ENCODE data around the gene CALML6.
A peak's percentile ranks its signal among the peaks of the same experiment; 100 is the strongest.

CALML6 gene

DNA sequence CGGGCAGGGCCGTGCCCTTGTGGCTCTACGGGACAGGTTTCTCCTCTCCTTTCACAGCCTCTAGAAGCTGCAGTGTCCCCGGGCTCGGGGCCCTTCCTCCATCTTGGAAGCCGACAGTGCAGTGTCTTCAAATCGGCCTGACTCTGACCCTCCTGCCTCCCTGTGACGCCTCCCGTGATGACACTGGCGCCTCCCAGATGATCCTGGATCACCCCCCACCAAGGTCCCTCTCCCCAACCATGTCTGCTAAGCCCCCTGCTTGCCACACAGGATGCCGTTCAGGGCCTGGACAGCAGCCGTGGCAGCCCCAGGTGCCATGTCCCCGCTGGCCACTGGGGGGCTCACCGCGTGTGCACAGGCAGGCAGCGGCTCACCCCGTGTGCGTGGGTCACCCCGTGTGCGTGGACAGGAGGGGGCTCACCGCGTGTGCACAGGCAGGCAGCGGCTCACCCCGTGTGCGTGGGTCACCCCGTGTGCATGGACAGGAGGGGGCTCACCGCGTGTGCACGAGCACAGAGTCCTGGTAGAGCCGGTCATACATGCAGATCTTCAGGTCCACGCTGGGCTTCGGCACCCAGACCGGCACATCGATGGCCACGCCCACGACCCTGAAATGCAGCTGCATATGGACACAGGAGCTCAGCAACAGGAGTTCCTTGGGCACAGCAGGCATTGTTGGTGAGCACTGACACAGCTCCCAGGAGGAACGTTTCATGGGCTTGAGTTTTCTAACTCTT, 28.9 kb downstream of the CALML6 start:
- TF ChIP-seq, protein P1, sequence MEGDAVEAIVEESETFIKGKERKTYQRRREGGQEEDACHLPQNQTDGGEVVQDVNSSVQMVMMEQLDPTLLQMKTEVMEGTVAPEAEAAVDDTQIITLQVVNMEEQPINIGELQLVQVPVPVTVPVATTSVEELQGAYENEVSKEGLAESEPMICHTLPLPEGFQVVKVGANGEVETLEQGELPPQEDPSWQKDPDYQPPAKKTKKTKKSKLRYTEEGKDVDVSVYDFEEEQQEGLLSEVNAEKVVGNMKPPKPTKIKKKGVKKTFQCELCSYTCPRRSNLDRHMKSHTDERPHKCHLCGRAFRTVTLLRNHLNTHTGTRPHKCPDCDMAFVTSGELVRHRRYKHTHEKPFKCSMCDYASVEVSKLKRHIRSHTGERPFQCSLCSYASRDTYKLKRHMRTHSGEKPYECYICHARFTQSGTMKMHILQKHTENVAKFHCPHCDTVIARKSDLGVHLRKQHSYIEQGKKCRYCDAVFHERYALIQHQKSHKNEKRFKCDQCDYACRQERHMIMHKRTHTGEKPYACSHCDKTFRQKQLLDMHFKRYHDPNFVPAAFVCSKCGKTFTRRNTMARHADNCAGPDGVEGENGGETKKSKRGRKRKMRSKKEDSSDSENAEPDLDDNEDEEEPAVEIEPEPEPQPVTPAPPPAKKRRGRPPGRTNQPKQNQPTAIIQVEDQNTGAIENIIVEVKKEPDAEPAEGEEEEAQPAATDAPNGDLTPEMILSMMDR (IDR thresholded peaks at IDR 0.05; ENCODE audit: low read depth, low read length), result peak; percentile 92
- H3K4me3 ChIP-seq (ENCODE audit: low read depth, low read length), result no peak overlapping the region

DNA sequence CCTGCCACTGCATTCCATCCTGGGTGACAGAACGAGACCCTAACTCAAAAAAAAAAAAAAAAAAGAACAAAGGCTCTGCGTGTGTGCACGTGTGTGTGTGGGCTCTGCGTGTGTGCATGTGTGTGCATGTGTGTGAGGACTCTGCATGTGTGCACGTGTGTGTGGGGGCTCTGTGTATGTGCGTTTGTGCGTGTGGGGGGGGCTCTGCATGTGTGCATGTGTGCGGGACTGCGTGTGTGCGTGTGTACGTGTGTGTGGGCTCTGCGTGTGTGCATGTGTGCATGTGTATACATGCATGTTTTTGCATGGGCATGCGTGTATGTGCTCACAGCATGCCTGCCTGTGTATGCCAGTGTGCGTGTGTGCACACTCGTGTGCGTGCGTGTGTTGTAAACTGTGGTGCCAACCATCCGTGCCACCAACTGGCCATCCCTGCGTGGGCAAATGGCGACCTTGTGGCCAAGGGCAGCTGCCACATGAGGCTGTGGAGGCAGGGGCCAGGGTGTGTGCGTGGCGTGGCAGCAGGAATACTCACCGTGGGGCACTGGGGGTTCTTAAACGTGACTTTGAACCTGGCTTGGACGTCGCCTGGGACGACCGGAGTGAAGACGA, 30.8 kb downstream of the CALML6 start:
- TF ChIP-seq, protein P1 (IDR thresholded peaks at IDR 0.05; ENCODE audit: low read depth, low read length), result no peak
- H3K4me3 ChIP-seq (ENCODE audit: low read depth, low read length), result no peak overlapping the region

DNA sequence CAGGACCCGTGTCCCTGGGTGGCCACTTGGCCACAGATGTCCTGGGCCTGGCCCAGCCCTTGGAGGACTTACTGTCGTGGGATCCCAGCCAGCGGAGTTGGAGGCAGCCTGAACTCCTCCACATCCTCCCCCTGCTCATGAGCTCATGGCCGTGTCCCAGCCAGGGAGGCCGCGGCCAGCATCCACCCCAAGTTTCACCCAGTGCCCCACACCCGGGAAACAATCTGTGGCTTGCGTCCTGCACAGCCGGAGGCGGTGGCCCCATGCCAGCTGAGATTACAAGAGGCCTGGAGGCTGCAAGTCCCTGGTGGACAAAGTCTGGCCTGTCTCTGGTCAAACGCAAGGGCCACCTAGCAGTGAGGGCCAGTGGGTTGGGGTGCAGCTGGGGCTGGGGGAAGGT, 31.5 kb downstream of the CALML6 start:
- no peak overlapping the region for H3K4me3 ChIP-seq (ENCODE audit: low read depth, low read length)

DNA sequence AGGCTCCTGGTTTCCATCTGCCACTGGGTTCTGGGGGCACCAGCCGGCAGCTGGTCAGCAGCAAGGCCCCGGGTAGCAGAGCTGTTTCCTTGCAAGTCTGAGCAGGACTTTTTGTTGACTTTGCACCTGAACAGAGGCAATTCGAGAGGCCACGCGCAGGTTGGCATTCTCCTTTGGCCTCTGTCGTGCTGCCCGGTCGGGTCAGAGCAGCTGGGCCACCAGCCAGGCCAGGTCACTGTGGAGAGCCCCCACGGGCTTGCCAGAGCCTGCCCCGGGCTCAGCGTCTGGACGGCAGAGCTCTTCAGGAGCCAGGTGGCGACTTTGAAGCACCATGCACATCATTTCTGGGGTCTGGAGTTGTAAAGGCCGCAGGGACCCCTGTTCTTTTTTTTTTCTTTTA, 32.4 kb downstream of the CALML6 start:
- TF ChIP-seq, protein P1 (IDR thresholded peaks at IDR 0.05; ENCODE audit: low read depth, low read length), result no peak
- no peak overlapping the region for H3K4me3 ChIP-seq (ENCODE audit: low read depth, low read length)

More for the DNA sequence above, 31.5 kb downstream of the CALML6 start:
- TF ChIP-seq, protein P1 (IDR thresholded peaks at IDR 0.05; ENCODE audit: low read depth, low read length), result no peak

DNA sequence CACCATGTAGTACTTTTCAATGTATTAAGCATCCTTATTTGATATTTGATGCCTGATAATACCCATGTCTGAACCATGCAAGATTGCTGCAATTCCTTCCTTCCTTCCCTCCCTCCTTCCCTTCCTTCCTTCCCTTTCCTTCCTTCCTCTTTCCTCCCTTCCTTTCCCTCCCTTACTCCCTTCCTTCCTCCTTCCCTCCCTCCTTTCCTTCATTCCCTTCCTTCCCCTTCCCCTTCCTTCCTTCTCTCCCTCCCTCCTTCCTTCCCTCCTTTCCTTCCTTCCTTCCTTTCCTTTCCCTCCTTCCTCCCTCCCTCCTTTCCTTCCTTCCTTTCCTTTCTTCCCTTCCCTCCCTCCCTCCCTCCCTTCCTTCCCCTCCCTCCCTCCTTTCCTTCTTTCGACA, 33.7 kb downstream of the CALML6 start:
- H3K4me3 ChIP-seq (ENCODE audit: low read depth, low read length), result no peak overlapping the region
- TF ChIP-seq, protein P1 (IDR thresholded peaks at IDR 0.05; ENCODE audit: low read depth, low read length), result no peak

GRCh38 chr1:1950940-1951339, 35.9 kb downstream of the CALML6 start:
- TF ChIP-seq, protein P1 (IDR thresholded peaks at IDR 0.05; ENCODE audit: low read depth, low read length), result no peak
- no peak overlapping the region for H3K4me3 ChIP-seq (ENCODE audit: low read depth, low read length)

DNA sequence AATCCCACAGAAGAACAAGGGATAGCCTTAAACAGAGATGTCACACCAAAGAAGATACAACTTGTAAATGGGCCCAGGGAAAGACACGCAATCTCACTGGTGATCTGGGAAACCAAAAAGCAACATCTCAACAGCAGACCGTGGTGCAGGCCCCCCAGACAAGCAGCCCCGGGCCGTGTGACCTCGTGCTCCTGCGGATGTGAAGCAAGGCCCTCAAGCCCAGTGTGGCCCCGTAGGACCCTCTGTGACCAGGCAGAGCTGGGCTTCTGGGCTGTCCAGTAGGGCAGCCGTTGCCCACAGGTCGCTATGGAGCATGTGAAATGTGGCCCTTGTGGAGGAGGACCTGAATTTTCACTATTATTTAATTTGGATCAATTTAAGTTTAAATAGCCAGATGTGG, 39.0 kb downstream of the CALML6 start:
- H3K4me3 ChIP-seq (ENCODE audit: low read depth, low read length), result no peak overlapping the region
- TF ChIP-seq, protein P1 (IDR thresholded peaks at IDR 0.05; ENCODE audit: low read depth, low read length), result no peak
